Epidermal melanocyte (primary cell): ENCODE results near the gene PPP1R12C.

Experiments
- DNase-seq: peaks from one replicate; pipeline ENCODE4 v3.0.0; 2011; ENCODE audit warnings: low spot score; ENCODE audit not compliant: insufficient read length

PPP1R12C gene

DNA sequence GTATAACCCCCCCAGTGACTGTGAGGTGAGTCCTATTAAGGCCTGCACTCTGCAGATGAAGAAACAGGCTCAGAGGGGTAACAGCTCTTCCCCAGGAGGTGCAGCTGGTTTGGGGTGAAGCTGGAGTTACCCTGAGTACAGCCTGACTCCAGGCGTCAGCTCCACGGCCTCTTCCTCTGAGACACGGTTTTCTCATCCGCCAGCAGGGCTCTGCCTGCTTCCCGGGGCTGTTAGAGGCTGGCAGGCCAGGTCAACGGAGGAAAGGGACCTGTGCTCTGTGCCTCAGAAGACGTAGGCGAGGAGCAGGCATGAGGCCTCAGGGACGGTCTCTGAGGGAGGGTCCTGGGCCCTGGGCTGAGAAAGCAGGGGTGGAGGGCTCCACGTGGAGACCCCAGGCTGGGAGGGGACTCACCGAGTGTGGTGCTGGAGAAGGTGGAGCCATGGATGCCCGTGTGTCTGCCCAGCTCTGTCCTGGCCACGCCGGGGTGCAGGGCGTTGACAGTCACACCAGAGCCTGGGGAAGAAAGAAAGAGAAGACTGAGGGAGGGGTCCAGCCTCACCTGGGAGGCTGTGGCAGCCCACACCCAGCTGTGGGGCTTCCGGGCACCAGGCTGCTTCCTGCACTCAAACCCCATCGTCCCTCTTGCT, 70.3 kb downstream of the PPP1R12C start:
- no peak for DNase-seq

DNA sequence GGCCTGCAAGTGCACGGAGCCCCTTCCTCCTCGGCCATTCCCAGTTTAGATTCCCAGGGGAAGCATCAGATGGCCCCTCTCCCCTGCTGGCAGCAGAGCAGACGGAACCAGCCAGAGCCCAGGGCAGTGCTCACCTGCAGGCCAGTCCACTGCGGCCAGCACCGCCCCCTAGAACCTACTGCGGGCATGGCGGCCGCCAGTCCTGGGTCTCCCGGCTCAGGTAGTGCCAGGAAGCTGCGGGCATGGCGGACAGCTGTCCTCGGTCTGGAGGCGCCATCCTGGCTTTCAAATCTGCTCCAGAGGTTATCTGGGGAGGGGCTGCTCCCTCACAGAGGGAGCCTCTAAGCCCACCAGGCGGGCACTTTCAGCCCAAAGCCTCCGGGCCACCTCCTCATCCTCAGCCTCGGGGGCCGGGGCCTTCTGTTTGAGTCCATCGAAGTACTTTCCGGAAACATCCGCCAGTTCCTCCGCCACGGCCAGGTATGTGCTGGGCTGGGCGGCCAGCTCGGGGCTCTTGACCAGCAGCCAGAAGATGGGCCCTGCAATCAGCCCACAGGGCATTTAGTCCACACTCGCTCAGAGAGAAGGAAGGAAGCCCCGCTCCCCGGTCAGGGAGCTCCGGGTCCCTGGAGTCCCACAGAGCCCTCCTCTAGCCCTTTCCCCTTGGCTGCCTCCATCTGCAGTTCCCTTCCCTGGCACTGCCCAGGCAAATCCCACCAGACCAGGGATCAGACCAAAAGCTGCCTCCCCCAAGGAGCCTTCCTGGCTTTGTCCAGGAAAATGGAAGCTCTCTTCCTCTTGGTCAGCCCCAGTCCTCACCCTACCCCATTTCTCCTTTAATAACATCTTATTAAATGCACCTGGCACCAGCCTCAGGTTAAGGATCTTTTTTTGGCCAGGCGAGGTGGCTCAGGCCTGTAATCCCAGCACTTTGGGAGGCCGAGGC, 72.4 kb downstream of the PPP1R12C start:
- no peak for DNase-seq

DNA sequence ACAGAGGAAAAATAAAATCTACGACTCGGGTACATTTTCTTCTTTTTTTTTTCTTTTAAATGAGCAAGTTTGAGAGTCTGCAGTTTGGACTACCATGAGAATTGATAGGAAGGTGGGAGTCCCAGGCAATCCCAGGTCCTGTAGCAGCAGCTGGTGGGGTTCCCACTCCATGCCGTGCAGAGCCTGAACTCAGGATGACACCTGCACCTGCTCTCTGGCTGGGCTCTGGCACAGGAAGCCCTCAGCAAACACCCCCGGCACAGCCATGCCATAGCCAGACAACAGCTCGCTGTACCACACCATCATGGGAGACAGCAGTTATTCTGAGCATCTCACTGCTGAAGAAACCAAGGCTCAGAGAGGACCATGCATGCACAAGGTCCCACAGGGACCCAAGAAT, 73.2 kb downstream of the PPP1R12C start:
- no peak for DNase-seq

DNA sequence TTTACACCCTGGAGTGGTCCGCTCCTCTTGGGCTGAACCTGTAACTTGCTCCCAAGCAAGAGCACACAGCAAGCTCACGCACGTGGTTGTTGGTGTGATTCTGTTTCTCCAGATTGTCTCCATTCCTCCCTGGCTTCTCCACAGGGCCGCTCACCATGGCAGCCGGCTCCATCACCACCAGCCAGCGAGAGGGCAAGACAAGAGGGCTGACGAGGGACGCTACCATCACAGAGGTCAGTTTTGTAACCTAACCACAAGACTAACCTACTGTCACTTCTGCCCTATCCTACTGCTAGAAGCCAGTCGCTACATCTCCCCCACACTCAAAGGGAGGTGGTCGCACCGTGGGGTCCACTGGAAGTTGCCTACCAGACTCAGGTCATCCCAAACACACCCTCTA, 74.7 kb downstream of the PPP1R12C start:
- no peak for DNase-seq

DNA sequence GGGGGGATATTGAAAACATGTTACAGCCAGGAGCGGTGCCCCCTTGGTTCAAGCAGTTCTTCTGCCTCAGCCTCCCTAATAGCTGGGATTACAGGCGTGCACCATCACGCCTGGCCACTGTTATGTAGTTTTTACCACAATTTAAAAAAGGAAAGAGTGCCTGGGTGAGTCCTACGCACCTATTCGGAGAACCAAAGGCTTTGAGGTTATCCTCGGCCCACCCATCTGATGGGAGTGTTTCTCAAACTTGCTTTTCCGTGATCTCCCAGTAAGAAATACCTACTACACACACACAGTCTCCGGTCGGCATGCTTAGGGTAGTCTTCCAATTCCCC, 75.1 kb downstream of the PPP1R12C start:
- no peak for DNase-seq

DNA sequence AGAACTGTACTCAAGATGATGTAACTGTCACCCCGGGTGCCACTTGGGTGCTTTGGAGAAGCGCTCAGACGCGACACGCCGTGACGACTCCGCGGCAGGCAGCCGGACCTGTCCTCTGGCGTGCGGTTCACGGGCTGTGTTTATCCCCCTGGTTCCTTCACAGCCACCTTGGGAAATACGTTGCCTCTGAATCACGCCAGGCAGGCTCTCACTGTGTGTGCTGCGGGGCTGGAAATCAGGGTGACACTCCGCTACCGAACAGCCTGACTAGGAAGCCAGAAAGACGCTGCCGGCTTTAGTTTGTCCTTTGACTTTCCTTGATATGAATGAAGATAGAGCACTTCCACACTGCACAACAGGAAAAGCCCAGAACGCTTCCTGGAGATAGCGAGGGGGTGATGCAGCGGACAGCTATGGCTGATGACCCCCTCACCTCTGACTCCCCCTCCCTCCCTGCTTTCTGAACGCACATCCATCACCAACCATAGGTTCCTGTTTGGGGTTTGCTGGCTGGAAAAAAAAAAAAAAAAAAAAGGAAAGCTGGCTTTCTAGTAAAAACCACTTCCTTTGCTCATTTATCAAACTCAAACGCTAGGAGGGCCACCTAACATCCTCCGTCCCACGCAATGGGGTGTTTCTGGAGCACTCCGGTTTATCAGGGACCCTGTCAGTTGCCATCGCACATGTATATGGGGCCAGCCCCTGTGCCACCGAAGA, 75.7 kb downstream of the PPP1R12C start:
- no peak for DNase-seq

DNA sequence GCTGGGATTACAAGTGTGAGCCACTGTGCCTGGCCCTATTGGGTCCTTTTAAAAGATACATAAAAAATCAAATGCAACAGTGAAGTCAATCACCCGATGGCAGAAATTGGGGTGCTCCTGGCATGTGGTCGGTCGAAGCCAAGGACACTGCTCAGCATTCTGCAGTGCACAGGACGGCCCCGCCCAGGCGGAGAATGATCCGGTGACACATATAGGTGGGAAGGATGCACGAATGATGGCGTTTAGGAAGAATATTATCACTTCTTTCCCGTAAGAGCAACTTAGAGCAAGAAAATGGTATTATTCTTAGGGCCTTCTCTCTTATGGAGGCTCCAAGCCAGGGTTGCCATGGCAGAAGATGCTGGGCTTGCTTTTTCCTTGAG, 76.2 kb downstream of the PPP1R12C start:
- DNase-seq, result no peak
